OCI-LY7 (cell line): ENCODE measurements around the gene AGPAT2. TPM values are rescaled to one million over a fixed set of nuclear protein-coding genes. Genes with fewer than 3 reads are reported as not detected.

Source experiments
- BruUV-seq: library from RNA; stranded (reverse); fragments of 400-500 nt; replicated peaks from 2 replicates; lab custom pipeline; 2021; lab: Mats Ljungman, UMichigan
- CTCF ChIA-PET: fragments of 300-600 bp; sonication (Branson Sonifier 250); formaldehyde crosslinking; loops from one replicate; lab custom pipeline; 2022; ENCODE audit warnings: antibody characterized with exemption; ENCODE audit not compliant: unreplicated experiment; lab: Charles Lee
- POLR2A ChIA-PET: fragments of 300-600 bp; sonication (Branson Sonifier 250); formaldehyde crosslinking; loops from one replicate; lab custom pipeline; 2022; ENCODE audit warnings: antibody characterized with exemption; lab: Charles Lee
- DNase-seq: peaks from one replicate; pipeline ENCODE4 v3.0.0-alpha.2; 2015; ENCODE audit warnings: low spot score
- H2AFZ ChIP-seq: fragments of 200-600 bp; sonication (generic), shearing (Covaris generic); 2 replicates; pipeline ENCODE4 v1.6.1; 2014; ENCODE audit warnings: mild to moderate bottlenecking, antibody characterized with exemption, low read length, moderate library complexity
- H3K27ac ChIP-seq: fragments of 200-600 bp; sonication (generic); 2 replicates; pipeline ENCODE4 v1.5.1; 2014; ENCODE audit warnings: mixed run types, low read depth, mild to moderate bottlenecking, moderate library complexity, low read length, inconsistent platforms; ENCODE audit not compliant: poor library complexity, severe bottlenecking
- H3K36me3 ChIP-seq: fragments of 200-600 bp; sonication (generic); 2 replicates; pipeline ENCODE4 v1.6.1; 2014; ENCODE audit warnings: mild to moderate bottlenecking, antibody characterized with exemption, low read length, moderate library complexity, mixed read lengths; ENCODE audit not compliant: insufficient read depth
- H3K4me1 ChIP-seq: fragments of 200-600 bp; sonication (generic); 2 replicates; pipeline ENCODE4 v1.5.1; 2014; ENCODE audit warnings: mild to moderate bottlenecking, low read length; ENCODE audit not compliant: insufficient read depth, poor library complexity, severe bottlenecking
- H3K4me2 ChIP-seq: fragments of 200-600 bp; sonication (generic); 2 replicates; pipeline ENCODE4 v1.6.1; 2014; ENCODE audit warnings: mild to moderate bottlenecking, low read length
- H3K4me3 ChIP-seq: fragments of 200-600 bp; sonication (generic); 2 replicates; pipeline ENCODE4 v1.5.1; 2014; ENCODE audit warnings: mild to moderate bottlenecking, low read depth, low read length; ENCODE audit not compliant: poor library complexity, severe bottlenecking
- H3K79me2 ChIP-seq: fragments of 200-600 bp; sonication (generic); 2 replicates; pipeline ENCODE4 v1.6.1; 2016; ENCODE audit warnings: low read depth, mild to moderate bottlenecking, low read length, moderate library complexity, mixed read lengths; ENCODE audit not compliant: insufficient read depth
- H3K9me2 ChIP-seq: fragments of 200-600 bp; sonication (generic); 2 replicates; pipeline ENCODE4 v1.6.1; 2016; ENCODE audit warnings: mild to moderate bottlenecking, low read length, mixed read lengths; ENCODE audit not compliant: insufficient read depth
- H3K9me3 ChIP-seq: fragments of 200-600 bp; sonication (generic); 2 replicates; pipeline ENCODE4 v1.6.1; 2014; ENCODE audit warnings: mild to moderate bottlenecking, mixed run types, low read length, mixed read lengths
- H4K20me1 ChIP-seq: fragments of 200-600 bp; sonication (generic); 2 replicates; pipeline ENCODE4 v1.6.1; 2014; ENCODE audit warnings: mild to moderate bottlenecking, antibody characterized with exemption, low read length, moderate library complexity, mixed read lengths; ENCODE audit not compliant: insufficient read depth
- EZH2phosphoT487 ChIP-seq: fragments of 200-600 bp; sonication (generic); IDR thresholded peaks from 2 replicates; pipeline ENCODE4 v1.6.1; 2018; ENCODE audit warnings: low read depth, borderline replicate concordance, mild to moderate bottlenecking, mixed run types, antibody characterized with exemption, low read length, moderate library complexity, mixed read lengths
- intact Hi-C: fragments of 100-400 bp; cut with micrococcal nuclease; formaldehyde crosslinking; loops from one replicate; pipeline ENCODE4 v1.10.0; 2022; ENCODE audit not compliant: unreplicated experiment
- total RNA-seq, 2 experiments: library from RNA; depleted of rRNA in 1 of 2; stranded (reverse); fragments of >200 nt in 1 of 2; shearing (Covaris generic) in 1 of 2; gene quantifications; 2 replicates each; pipeline ENCODE4 v1.2.3, GENCODE V29; 2014 to 2022
- TF ChIP-seq, protein P1 (sequence below): fragments of 200-600 bp; sonication (generic); conservative IDR thresholded peaks from 2 replicates; pipeline ENCODE4 v1.5.1; 2014; ENCODE audit warnings: mild to moderate bottlenecking, antibody characterized with exemption, low read length, moderate library complexity, mixed read lengths

AGPAT2 gene
- total RNA-seq, 2 experiments from 2014 or later, result 18.3 to 20.8 TPM

DNA sequence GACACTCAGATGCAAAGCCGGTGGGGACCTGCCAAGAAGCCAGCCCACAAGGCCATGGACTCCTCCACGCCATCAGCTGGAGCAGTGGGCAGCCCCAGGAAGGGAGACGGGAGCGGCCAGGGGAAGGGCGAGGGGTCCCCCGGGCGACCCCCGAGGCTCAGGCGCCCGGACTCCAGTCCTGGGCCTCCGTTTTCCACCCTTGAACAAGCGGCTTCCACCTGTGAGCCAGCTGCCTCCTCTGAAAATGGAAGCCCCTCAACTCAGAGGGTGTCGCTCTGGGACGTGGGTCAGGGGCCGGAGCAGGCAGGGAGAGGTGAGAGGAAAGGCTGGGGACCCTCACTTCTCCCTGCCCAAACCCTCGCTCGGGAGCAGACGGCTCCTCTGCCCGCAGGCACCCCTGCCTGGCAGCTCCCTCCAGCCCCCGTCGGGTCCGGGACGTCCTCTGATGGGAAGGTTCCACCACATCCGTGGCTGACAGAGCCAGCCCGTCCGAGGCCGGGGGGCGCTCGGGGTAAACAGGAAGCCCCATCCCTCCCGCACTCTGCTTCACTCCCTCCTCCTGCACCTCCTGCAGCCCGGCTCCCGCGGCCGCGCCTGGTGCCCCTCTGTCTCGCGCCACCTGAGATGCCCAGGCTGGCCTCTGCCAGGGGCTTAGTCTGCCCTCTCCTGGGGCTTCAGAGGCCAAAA lies 28.3 kb downstream of the AGPAT2 start:
- DNase-seq, result no peak
- no peak overlapping the region for H3K27ac ChIP-seq
- no peaks in the 10 kb centered on the region for H3K36me3 ChIP-seq
- H4K20me1 ChIP-seq, result no peaks in the 10 kb centered on the region
- no peak overlapping the region for H3K4me3 ChIP-seq
- peaks cover 8% of the 10 kb centered on the region for H3K4me1 ChIP-seq
- intact Hi-C loops, result no loop called here
- no peak overlapping the region for H2AFZ ChIP-seq
- TF ChIP-seq, protein P1, sequence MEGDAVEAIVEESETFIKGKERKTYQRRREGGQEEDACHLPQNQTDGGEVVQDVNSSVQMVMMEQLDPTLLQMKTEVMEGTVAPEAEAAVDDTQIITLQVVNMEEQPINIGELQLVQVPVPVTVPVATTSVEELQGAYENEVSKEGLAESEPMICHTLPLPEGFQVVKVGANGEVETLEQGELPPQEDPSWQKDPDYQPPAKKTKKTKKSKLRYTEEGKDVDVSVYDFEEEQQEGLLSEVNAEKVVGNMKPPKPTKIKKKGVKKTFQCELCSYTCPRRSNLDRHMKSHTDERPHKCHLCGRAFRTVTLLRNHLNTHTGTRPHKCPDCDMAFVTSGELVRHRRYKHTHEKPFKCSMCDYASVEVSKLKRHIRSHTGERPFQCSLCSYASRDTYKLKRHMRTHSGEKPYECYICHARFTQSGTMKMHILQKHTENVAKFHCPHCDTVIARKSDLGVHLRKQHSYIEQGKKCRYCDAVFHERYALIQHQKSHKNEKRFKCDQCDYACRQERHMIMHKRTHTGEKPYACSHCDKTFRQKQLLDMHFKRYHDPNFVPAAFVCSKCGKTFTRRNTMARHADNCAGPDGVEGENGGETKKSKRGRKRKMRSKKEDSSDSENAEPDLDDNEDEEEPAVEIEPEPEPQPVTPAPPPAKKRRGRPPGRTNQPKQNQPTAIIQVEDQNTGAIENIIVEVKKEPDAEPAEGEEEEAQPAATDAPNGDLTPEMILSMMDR, result no peak
- H3K9me2 ChIP-seq, result no peaks in the 10 kb centered on the region
- CTCF ChIA-PET, result no interaction called here
- no peaks in the 10 kb centered on the region for H3K9me3 ChIP-seq
- H3K4me2 ChIP-seq, result no peak overlapping the region
- no peaks in the 10 kb centered on the region for H3K79me2 ChIP-seq
- no TSS peak for BruUV-seq
- POLR2A ChIA-PET, result no interaction called here

DNA sequence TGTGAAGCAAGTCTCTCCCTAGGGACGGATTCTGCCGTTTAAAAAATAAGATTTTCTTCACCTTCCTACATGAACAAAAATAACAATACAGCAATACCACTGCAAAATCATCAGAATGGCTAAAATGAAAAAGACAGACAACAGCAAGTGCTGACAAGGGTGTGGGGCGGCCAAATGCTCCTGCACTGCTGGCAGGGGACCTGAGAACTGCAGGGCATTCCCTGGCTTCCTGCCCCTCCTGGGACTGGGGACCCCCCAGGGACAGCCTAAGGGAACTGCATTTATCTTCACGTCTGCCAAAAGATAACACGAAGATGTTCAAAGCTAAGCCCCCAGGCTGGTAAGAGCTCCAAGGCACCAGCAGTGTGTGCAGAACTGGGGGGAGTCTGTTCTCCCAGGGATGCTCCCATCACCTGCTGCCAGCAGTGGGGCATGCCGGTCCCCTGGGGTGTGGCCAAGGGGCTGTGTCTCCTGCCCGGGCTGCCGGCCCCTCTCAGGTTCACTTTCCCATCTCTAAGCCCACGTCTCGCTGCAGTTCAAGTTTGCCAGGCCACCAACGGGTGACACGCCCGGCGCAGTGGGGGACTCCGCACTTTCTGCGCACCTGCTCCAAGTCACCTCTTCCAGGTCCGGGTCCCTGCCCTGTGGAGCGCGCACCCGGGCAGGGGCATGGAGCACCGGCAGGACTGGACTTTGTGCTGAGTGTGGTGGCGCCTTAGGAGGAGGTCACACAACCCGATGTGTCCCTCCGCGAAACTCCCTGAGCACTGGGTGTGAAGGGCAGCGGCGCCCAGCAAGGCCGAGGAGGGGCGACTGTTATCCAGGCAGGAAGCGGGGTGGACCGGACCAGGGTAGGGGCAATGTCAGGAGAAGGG lies 29.0 kb downstream of the AGPAT2 start:
- no peak overlapping the region for H2AFZ ChIP-seq
- ChIA-PET POLR2A (no interaction called here), CTCF (no interaction called here)
- H3K27ac ChIP-seq, result no peak overlapping the region
- H3K9me2 ChIP-seq, result no peaks in the 10 kb centered on the region
- H4K20me1 ChIP-seq, result no peaks in the 10 kb centered on the region
- no TSS peak for BruUV-seq
- DNase-seq, result no peak
- peaks cover 8% of the 10 kb centered on the region for H3K4me1 ChIP-seq
- H3K4me3 ChIP-seq, result no peak overlapping the region
- TF ChIP-seq EZH2phosphoT487, result no peak
- TF ChIP-seq, protein P1, result no peak
- intact Hi-C loops, result no loop called here
- no peaks in the 10 kb centered on the region for H3K36me3 ChIP-seq
- no peaks in the 10 kb centered on the region for H3K79me2 ChIP-seq
- H3K9me3 ChIP-seq, result no peaks in the 10 kb centered on the region
- H3K4me2 ChIP-seq, result no peak overlapping the region
